ENCODE measurements around the gene CALCOCO1.
A peak's percentile ranks its signal among the peaks of the same experiment; 100 is the strongest.
"Not testable (repeated sequence)": the region's sequence is repeated elsewhere in the genome, so short reads cannot be mapped to it uniquely, and the experiment has no call there.

CALCOCO1 gene

GRCh38 chr12:53696655-53697331, 30.5 kb downstream of the CALCOCO1 start:
- no peak for DNase-seq (ENCODE audit: low read depth, low spot score)

- no peak for DNase-seq (ENCODE audit: low read depth, low spot score)
Measured at GRCh38 chr12:53696285-53696654, 31.0 kb downstream of the CALCOCO1 start.

GRCh38 chr12:53695152-53696145, 31.8 kb downstream of the CALCOCO1 start:
- no peak for DNase-seq (ENCODE audit: low read depth, low spot score)

- DNase-seq (ENCODE audit: low read depth, low spot score) = no peak
Measured at GRCh38 chr12:53694756-53695151, 32.5 kb downstream of the CALCOCO1 start.

- DNase-seq (ENCODE audit: low read depth, low spot score) = no peak
Measured at GRCh38 chr12:53688134-53688533, 39.1 kb downstream of the CALCOCO1 start.

- DNase-seq (ENCODE audit: low read depth, low spot score) = no peak
Measured at GRCh38 chr12:53686436-53686835, 40.8 kb downstream of the CALCOCO1 start.

- no peak for DNase-seq (ENCODE audit: low read depth, low spot score)
Measured at GRCh38 chr12:53684654-53685220, 42.5 kb downstream of the CALCOCO1 start.

- DNase-seq (ENCODE audit: low read depth, low spot score) = no peak
Measured at GRCh38 chr12:53683983-53684382, 43.3 kb downstream of the CALCOCO1 start.

- no peak for DNase-seq (ENCODE audit: low read depth, low spot score)
Measured at GRCh38 chr12:53683494-53683893, 43.8 kb downstream of the CALCOCO1 start.

GRCh38 chr12:53680061-53680460, 47.2 kb downstream of the CALCOCO1 start:
- not testable (repeated sequence) for DNase-seq (ENCODE audit: low read depth, low spot score)

- DNase-seq (ENCODE audit: low read depth, low spot score) = no peak
Measured at GRCh38 chr12:53677800-53678148, 49.5 kb downstream of the CALCOCO1 start.

- DNase-seq (ENCODE audit: low read depth, low spot score) = no peak
Measured at GRCh38 chr12:53677016-53677799, 50.0 kb downstream of the CALCOCO1 start.

GRCh38 chr12:53676656-53677015, 50.6 kb downstream of the CALCOCO1 start:
- no peak for DNase-seq (ENCODE audit: low read depth, low spot score)

GRCh38 chr12:53675701-53676607, 51.3 kb downstream of the CALCOCO1 start, which contains the start of gene ATP5MC2:
TSS of gene ATP5MC2 (minus strand) at chr12:53676083. CDS start at chr12:53672614, 3,469 bp downstream.
- peak; percentile 94 for DNase-seq (ENCODE audit: low read depth, low spot score)

GRCh38 chr12:53674977-53675700, 52.1 kb downstream of the CALCOCO1 start:
- no peak for DNase-seq (ENCODE audit: low read depth, low spot score)

- no peak for DNase-seq (ENCODE audit: low read depth, low spot score)
Measured at GRCh38 chr12:53670971-53671370, 56.3 kb downstream of the CALCOCO1 start.

- DNase-seq (ENCODE audit: low read depth, low spot score) = no peak
Measured at GRCh38 chr12:53670308-53670707, 56.9 kb downstream of the CALCOCO1 start.

- no peak for DNase-seq (ENCODE audit: low read depth, low spot score)
Measured at GRCh38 chr12:53667080-53667479, 60.2 kb downstream of the CALCOCO1 start.

- no peak for DNase-seq (ENCODE audit: low read depth, low spot score)
Measured at GRCh38 chr12:53664936-53665335, 62.3 kb downstream of the CALCOCO1 start.

- no peak for DNase-seq (ENCODE audit: low read depth, low spot score)
Measured at GRCh38 chr12:53664191-53664590, 63.1 kb downstream of the CALCOCO1 start.

Data from activated CD4-positive, CD25-positive, alpha-beta regulatory T cell treated with anti-CD3 and anti-CD28 coated beads, Interleukin-2, amount 50 U/mL, for 16 hours (primary cell).